H1 (cell line): ENCODE data around the gene PXDC1. TPM values are rescaled to one million over a fixed set of nuclear protein-coding genes. Genes with fewer than 3 reads are reported as not detected.
"Not testable (repeated sequence)": the region's sequence is repeated elsewhere in the genome, so short reads cannot be mapped to it uniquely, and the experiment has no call there.

Experiments
- CTCF ChIA-PET: fragments of 300-600 bp; sonication (Branson Sonifier 250); formaldehyde crosslinking; loops from one replicate; lab custom pipeline; 2021; ENCODE audit not compliant: partially characterized antibody; lab: Charles Lee
- POLR2A ChIA-PET: fragments of 300-600 bp; sonication (Branson Sonifier 250); formaldehyde crosslinking; loops from one replicate; lab custom pipeline; 2021; ENCODE audit warnings: inconsistent platforms; ENCODE audit not compliant: partially characterized antibody; lab: Charles Lee
- DNase-seq, 2 experiments: peaks; one replicate each; pipeline versions ENCODE4 v3.0.0 to v3.0.0-alpha.2; 2010 to 2022; ENCODE audit warnings: low spot score in 2 of 2, low read depth in 1 of 2, mixed read lengths in 1 of 2
- FAIRE-seq: peaks from 2 replicates; lab custom pipeline; 2011; peaks lifted over from hg19 to GRCh38; lab: Jason Lieb, UNC
- H2AFZ ChIP-seq: 2 replicates; pipeline ENCODE4 v1.8.1; 2012; ENCODE audit warnings: low read length, inconsistent platforms
- H2AK5ac ChIP-seq: 2 replicates; pipeline ENCODE4 v1.6.1; 2013; ENCODE audit warnings: low read depth, low read length
- H2BK120ac ChIP-seq: replicated peaks from 2 replicates; pipeline ENCODE3; 2013; ENCODE audit warnings: low read depth, low read length, inconsistent platforms
- H2BK12ac ChIP-seq: 2 replicates; pipeline ENCODE4 v1.6.1; 2013; ENCODE audit warnings: low read depth, low read length
- H2BK15ac ChIP-seq: 2 replicates; pipeline ENCODE4 v1.6.1; 2013; ENCODE audit warnings: low read length
- H2BK20ac ChIP-seq: 2 replicates; pipeline ENCODE4 v1.6.1; 2013; ENCODE audit warnings: low read length
- H2BK5ac ChIP-seq: 2 replicates; pipeline ENCODE4 v1.6.1; 2013; ENCODE audit warnings: low read depth, low read length
- H3K14ac ChIP-seq: 2 replicates; pipeline ENCODE4 v1.6.1; 2013; ENCODE audit warnings: inconsistent platforms; ENCODE audit not compliant: insufficient read length
- H3K18ac ChIP-seq: 2 replicates; pipeline ENCODE4 v1.6.1; 2013; ENCODE audit warnings: low read length; ENCODE audit errors: extremely low read depth
- H3K23ac ChIP-seq: 2 replicates; pipeline ENCODE4 v1.6.1; 2013; ENCODE audit warnings: inconsistent platforms; ENCODE audit not compliant: insufficient read length
- H3K23me2 ChIP-seq: 2 replicates; pipeline ENCODE4 v1.6.1; 2013; ENCODE audit warnings: low read depth, low read length
- H3K27ac ChIP-seq: 2 replicates; pipeline ENCODE4 v1.6.1; 2011; ENCODE audit warnings: low read depth, low read length, inconsistent platforms
- H3K27me3 ChIP-seq, 4 experiments: replicated peaks in 1 of 4; 1 replicate in 1 of 4; 2 replicates in 3 of 4; pipeline versions ENCODE4 v1.6.1 to v1.8.1; 2011 to 2013; ENCODE audit warnings: low read length in 3 of 4, mild to moderate bottlenecking in 3 of 4, inconsistent platforms in 2 of 4, mixed read lengths in 2 of 4, moderate library complexity in 1 of 4; ENCODE audit not compliant: control insufficient read depth in 3 of 4, insufficient read depth in 3 of 4; ENCODE audit errors: extremely low read depth in 1 of 4
- H3K36me3 ChIP-seq, 4 experiments: 2 replicates each; pipeline versions ENCODE4 v1.6.1 to v1.8.1; 2011 to 2013; ENCODE audit warnings: mild to moderate bottlenecking in 4 of 4, low read length in 3 of 4, moderate library complexity in 2 of 4, control low read depth in 1 of 4, inconsistent platforms in 1 of 4; ENCODE audit not compliant: insufficient read depth in 4 of 4, control insufficient read depth in 2 of 4
- H3K4ac ChIP-seq: replicated peaks from 2 replicates; pipeline ENCODE3; 2013; ENCODE audit warnings: low read length, low read depth, mixed read lengths, inconsistent platforms; ENCODE audit not compliant: insufficient read length
- H3K4me1 ChIP-seq, 4 experiments: replicated peaks in 1 of 4; 1 replicate in 1 of 4; 2 replicates in 3 of 4; pipeline versions ENCODE4 v1.6.1 to v1.8.1; 2011 to 2013; ENCODE audit warnings: low read length in 3 of 4, inconsistent platforms in 2 of 4, mixed read lengths in 1 of 4; ENCODE audit not compliant: insufficient read depth in 4 of 4, control insufficient read depth in 3 of 4
- H3K4me2 ChIP-seq, 2 experiments: 2 replicates each; pipeline versions ENCODE4 v1.6.1 to v1.8.1; 2011 to 2013; ENCODE audit warnings: low read depth in 2 of 2, low read length in 2 of 2, control low read depth in 1 of 2, inconsistent platforms in 1 of 2, mild to moderate bottlenecking in 1 of 2; ENCODE audit not compliant: insufficient read depth in 1 of 2
- H3K4me3 ChIP-seq, 4 experiments: fragments of 200-600, 300-600 bp in 1 of 4; sonication (generic), shearing (Covaris generic), sonication (Bioruptor Twin) in 1 of 4; 2 replicates each; pipeline versions ENCODE4 v1.5.1 to v1.8.1; 2011 to 2016; ENCODE audit warnings: low read length in 4 of 4, low read depth in 3 of 4, control low read depth in 2 of 4, inconsistent platforms in 2 of 4, mild to moderate bottlenecking in 2 of 4, mixed read lengths in 1 of 4, moderate library complexity in 1 of 4; ENCODE audit not compliant: insufficient read depth in 2 of 4; ENCODE audit errors: extremely low read depth in 1 of 4
- H3K56ac ChIP-seq: replicated peaks from 2 replicates; pipeline ENCODE3; 2013; ENCODE audit warnings: low read depth, mild to moderate bottlenecking, mixed read lengths, low read length, inconsistent platforms; ENCODE audit not compliant: insufficient read length
- H3K79me1 ChIP-seq: 2 replicates; pipeline ENCODE4 v1.6.1; 2013; ENCODE audit warnings: low read depth, low read length, control low read depth
- H3K79me2 ChIP-seq, 2 experiments: 2 replicates each; pipeline versions ENCODE4 v1.6.1 to v1.8.1; 2012 to 2013; ENCODE audit warnings: low read length in 2 of 2, mild to moderate bottlenecking in 2 of 2, inconsistent platforms in 1 of 2; ENCODE audit not compliant: insufficient read depth in 2 of 2, control insufficient read depth in 1 of 2
- H3K9ac ChIP-seq, 4 experiments: replicated peaks in 1 of 4; 1 replicate in 1 of 4; 2 replicates in 3 of 4; pipeline versions ENCODE4 v1.6.1 to v1.8.1; 2011 to 2013; ENCODE audit warnings: low read depth in 3 of 4, low read length in 3 of 4, control low read depth in 2 of 4, mild to moderate bottlenecking in 2 of 4, moderate library complexity in 2 of 4, inconsistent platforms in 1 of 4; ENCODE audit errors: extremely low read depth in 1 of 4
- H3K9me3 ChIP-seq, 2 experiments: 2 replicates each; pipeline versions ENCODE4 v1.6.1 to v1.8.1; 2012 to 2013; ENCODE audit warnings: mild to moderate bottlenecking in 2 of 2, moderate library complexity in 2 of 2, control low read depth in 1 of 2, inconsistent platforms in 1 of 2, low read depth in 1 of 2, low read length in 1 of 2, mixed read lengths in 1 of 2; ENCODE audit not compliant: insufficient read depth in 2 of 2
- H4K20me1 ChIP-seq, 2 experiments: replicated peaks in 1 of 2; 2 replicates each; pipeline versions ENCODE3 to v1.8.1; 2011 to 2013; ENCODE audit warnings: inconsistent platforms in 2 of 2, low read length in 2 of 2, mild to moderate bottlenecking in 1 of 2; ENCODE audit not compliant: insufficient read depth in 2 of 2, control insufficient read depth in 1 of 2
- H4K5ac ChIP-seq: 2 replicates; pipeline ENCODE4 v1.6.1; 2013; ENCODE audit warnings: low read length, low read depth, mixed read lengths, inconsistent platforms; ENCODE audit not compliant: insufficient read length
- H4K8ac ChIP-seq: 2 replicates; pipeline ENCODE4 v1.8.0; 2013; ENCODE audit warnings: mild to moderate bottlenecking, moderate library complexity, low read length, inconsistent platforms; ENCODE audit not compliant: insufficient read depth; ENCODE audit errors: extremely low read depth
- H4K91ac ChIP-seq: replicated peaks from 2 replicates; pipeline ENCODE3; 2013; ENCODE audit warnings: low read length, mixed read lengths, inconsistent platforms; ENCODE audit not compliant: insufficient read length
- WGBS, 2 experiments: shearing (Covaris generic) in 1 of 2; methylation state at CpG; one replicate each; pipeline versions ENCODE4 v1.1.6 to v1.1.7; 2013 to 2015; ENCODE audit warnings: low lambda C conversion rate in 2 of 2, mixed read lengths in 2 of 2, inconsistent platforms in 1 of 2, low coverage in 1 of 2, missing lambda C conversion rate in 1 of 2; ENCODE audit not compliant: insufficient replicate concordance in 2 of 2, insufficient coverage in 1 of 2, insufficient read length in 1 of 2; ENCODE audit errors: extremely low coverage in 1 of 2, missing lambda C conversion rate in 1 of 2; 5-methylcytosine and 5-hydroxymethylcytosine counted together
- polyA plus RNA-seq, 7 experiments: library from polyadenylated mRNA; depleted of rRNA in 3 of 7; stranded (reverse) in 5 of 7; unstranded in 2 of 7; fragments of >200 nt in 5 of 7; fragments of 200-250 nt in 2 of 7; gene quantifications; 1 replicate in 5 of 7; 2 replicates in 1 of 7; 4 replicates in 1 of 7; pipeline versions ENCODE4 v1.2.1 to v1.2.3, GENCODE V29; 2011 to 2013; ENCODE audit warnings: missing spikeins in 2 of 7, mixed read lengths in 2 of 7
- total RNA-seq: library from RNA; stranded (reverse); fragmentation: NEBNext Ultra II Directional; extraction: Animal tissue kit (Norgen Biotek cat#: 25700); gene quantifications from 2 replicates; pipeline ENCODE4 v1.2.1, GENCODE V29; 2021

Gene PXDC1
- total and polyA plus RNA-seq, 2 of the 8 experiments (the other 6 are each of a cell fraction or from before 2014, with no cell fraction given) = 1.7 to 2.0 TPM

GRCh38 chr6:3677751-3678150 is 73.8 kb downstream of the PXDC1 start:
- H3K9me3 ChIP-seq, H3K56ac ChIP-seq, H3K27me3 ChIP-seq, H3K23ac ChIP-seq, H3K4me2 ChIP-seq, H2BK20ac ChIP-seq, H3K18ac ChIP-seq, H3K36me3 ChIP-seq, H3K23me2 ChIP-seq, H2AFZ ChIP-seq, H3K14ac ChIP-seq, H3K79me1 ChIP-seq, CTCF ChIA-PET, FAIRE-seq, H4K5ac ChIP-seq, H3K79me2 ChIP-seq, H2BK120ac ChIP-seq, H3K9ac ChIP-seq, H4K91ac ChIP-seq, H2BK5ac ChIP-seq, H2AK5ac ChIP-seq, H2BK12ac ChIP-seq, DNase-seq, H3K27ac ChIP-seq, H3K4me1 ChIP-seq, H2BK15ac ChIP-seq, H4K8ac ChIP-seq, H4K20me1 ChIP-seq, H3K4ac ChIP-seq, H3K4me3 ChIP-seq, POLR2A ChIA-PET: not testable (repeated sequence)
- 94% methylated on average over 9 of the region's 9 CpGs; no CpG with 5 or more reads in 1 of the 2 experiments for WGBS, 2 experiments

DNA sequence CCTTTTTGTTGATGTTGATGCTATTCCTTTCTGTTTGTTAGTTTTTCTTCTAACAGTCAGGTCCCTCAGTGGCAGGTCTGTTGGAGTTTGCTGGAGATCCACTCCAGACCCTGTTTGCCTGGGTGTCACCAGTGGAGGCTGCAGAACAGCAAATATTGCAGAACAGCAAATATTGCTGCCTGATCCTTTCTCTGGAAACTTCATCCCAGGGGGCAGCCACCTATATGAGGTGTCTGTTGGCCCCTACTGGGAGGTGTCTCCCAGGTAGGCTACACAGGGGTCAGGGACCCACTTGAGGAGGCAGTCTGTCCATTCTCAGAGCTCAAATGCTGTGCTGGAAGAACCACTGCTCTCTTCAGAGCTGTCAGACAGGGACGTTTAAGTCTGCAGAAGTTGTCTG is 74.2 kb downstream of the PXDC1 start:
- H3K79me1 ChIP-seq, H2BK120ac ChIP-seq, H2BK12ac ChIP-seq, H3K23ac ChIP-seq, H3K4me2 ChIP-seq, H2BK5ac ChIP-seq, H2AK5ac ChIP-seq, H3K9me3 ChIP-seq, H3K27ac ChIP-seq, H3K79me2 ChIP-seq, DNase-seq, H3K36me3 ChIP-seq, H3K4ac ChIP-seq, H4K20me1 ChIP-seq, H3K14ac ChIP-seq, H4K8ac ChIP-seq, H3K23me2 ChIP-seq, H3K27me3 ChIP-seq, POLR2A ChIA-PET, H3K56ac ChIP-seq, H3K4me3 ChIP-seq, H4K5ac ChIP-seq, CTCF ChIA-PET, H2BK20ac ChIP-seq, H3K18ac ChIP-seq, H2AFZ ChIP-seq, FAIRE-seq, H2BK15ac ChIP-seq, H3K4me1 ChIP-seq, H3K9ac ChIP-seq, H4K91ac ChIP-seq: not testable (repeated sequence)
- 73% methylated on average over 1 of the region's 1 CpG; no CpG with 5 or more reads in 1 of the 2 experiments for WGBS, 2 experiments
